ENCODE results near the gene PRR5L. TPM values are rescaled to one million over a fixed set of nuclear protein-coding genes. Genes with fewer than 3 reads are reported as not detected.

Gene PRR5L
- total and polyA plus RNA-seq, 9 of the 15 experiments (the other 6 are each of a cell fraction or from before 2014, with no cell fraction given), result 0.11 to 0.60 (median 0.36) TPM; not detected in 2

- TF ChIP-seq CEBPZ (IDR thresholded peaks at IDR 0.05; ENCODE audit: borderline replicate concordance, low read depth, low read length) (no peak), POLR2B (IDR thresholded peaks at IDR 0.05; ENCODE audit: low read depth, partially characterized antibody) (no peak), ZNF253 (CRISPR knock-in tag; conservative IDR thresholded peaks at IDR 0.05) (no peak), MAFG (tag; conservative IDR thresholded peaks at IDR 0.05) (no peak), EP300 (IDR thresholded peaks at IDR 0.05; ENCODE audit: low read length) (no peak), GABPA (tag; conservative IDR thresholded peaks at IDR 0.05; ENCODE audit: low read depth) (no peak), ZNF134 (CRISPR knock-in tag; conservative IDR thresholded peaks at IDR 0.05) (no peak), PHF8 (IDR thresholded peaks at IDR 0.05; ENCODE audit: borderline replicate concordance, low read length) (no peak), POLR2G (IDR thresholded peaks at IDR 0.05; ENCODE audit: low read depth, low read length) (no peak), ZNF695 (CRISPR knock-in tag; IDR thresholded peaks at IDR 0.05) (no peak), TCF7 (IDR thresholded peaks at IDR 0.05; ENCODE audit: borderline replicate concordance) (no peak), GMEB1 (CRISPR knock-in tag; IDR thresholded peaks at IDR 0.05) (no peak)
- TF ChIP-seq, protein P1, sequence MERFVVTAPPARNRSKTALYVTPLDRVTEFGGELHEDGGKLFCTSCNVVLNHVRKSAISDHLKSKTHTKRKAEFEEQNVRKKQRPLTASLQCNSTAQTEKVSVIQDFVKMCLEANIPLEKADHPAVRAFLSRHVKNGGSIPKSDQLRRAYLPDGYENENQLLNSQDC (CRISPR knock-in tag; IDR thresholded peaks at IDR 0.05), result no peak
- TF ChIP-seq, protein P2, sequence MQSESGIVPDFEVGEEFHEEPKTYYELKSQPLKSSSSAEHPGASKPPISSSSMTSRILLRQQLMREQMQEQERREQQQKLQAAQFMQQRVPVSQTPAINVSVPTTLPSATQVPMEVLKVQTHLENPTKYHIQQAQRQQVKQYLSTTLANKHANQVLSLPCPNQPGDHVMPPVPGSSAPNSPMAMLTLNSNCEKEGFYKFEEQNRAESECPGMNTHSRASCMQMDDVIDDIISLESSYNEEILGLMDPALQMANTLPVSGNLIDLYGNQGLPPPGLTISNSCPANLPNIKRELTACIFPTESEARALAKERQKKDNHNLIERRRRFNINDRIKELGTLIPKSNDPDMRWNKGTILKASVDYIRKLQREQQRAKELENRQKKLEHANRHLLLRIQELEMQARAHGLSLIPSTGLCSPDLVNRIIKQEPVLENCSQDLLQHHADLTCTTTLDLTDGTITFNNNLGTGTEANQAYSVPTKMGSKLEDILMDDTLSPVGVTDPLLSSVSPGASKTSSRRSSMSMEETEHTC (IDR thresholded peaks at IDR 0.05), result no peak
- TF ChIP-seq, protein P3, sequence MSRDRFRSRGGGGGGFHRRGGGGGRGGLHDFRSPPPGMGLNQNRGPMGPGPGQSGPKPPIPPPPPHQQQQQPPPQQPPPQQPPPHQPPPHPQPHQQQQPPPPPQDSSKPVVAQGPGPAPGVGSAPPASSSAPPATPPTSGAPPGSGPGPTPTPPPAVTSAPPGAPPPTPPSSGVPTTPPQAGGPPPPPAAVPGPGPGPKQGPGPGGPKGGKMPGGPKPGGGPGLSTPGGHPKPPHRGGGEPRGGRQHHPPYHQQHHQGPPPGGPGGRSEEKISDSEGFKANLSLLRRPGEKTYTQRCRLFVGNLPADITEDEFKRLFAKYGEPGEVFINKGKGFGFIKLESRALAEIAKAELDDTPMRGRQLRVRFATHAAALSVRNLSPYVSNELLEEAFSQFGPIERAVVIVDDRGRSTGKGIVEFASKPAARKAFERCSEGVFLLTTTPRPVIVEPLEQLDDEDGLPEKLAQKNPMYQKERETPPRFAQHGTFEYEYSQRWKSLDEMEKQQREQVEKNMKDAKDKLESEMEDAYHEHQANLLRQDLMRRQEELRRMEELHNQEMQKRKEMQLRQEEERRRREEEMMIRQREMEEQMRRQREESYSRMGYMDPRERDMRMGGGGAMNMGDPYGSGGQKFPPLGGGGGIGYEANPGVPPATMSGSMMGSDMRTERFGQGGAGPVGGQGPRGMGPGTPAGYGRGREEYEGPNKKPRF (IDR thresholded peaks at IDR 0.05; ENCODE audit: low read depth, low read length), result no peak
Observed at GRCh38 chr11:36354221-36355003, 58.3 kb downstream of the PRR5L start (continued).

Data from K562 (cell line).